Astrocyte (in vitro differentiated cells and primary cell): ENCODE measurements around the gene APOC3. TPM values are rescaled to one million over a fixed set of nuclear protein-coding genes. Genes with fewer than 3 reads are reported as not detected.

Source experiments
- DNase-seq: peaks from one replicate; pipeline ENCODE4 v3.0.0-alpha.2; 2010; ENCODE audit warnings: low read depth
- FAIRE-seq: peaks from 2 replicates; lab custom pipeline; 2011; peaks lifted over from hg19 to GRCh38; lab: Jason Lieb, UNC
- H2AFZ ChIP-seq: 2 replicates; pipeline ENCODE4 v1.6.0; 2012; ENCODE audit warnings: low read depth, low read length, inconsistent platforms
- H3K27ac ChIP-seq: 2 replicates; pipeline ENCODE4 v1.5.1; 2011; ENCODE audit warnings: low read depth, low read length, inconsistent platforms
- H3K27me3 ChIP-seq: 2 replicates; pipeline ENCODE4 v1.6.0; 2011; ENCODE audit warnings: low read length, inconsistent platforms; ENCODE audit not compliant: insufficient read depth
- H3K36me3 ChIP-seq: 2 replicates; pipeline ENCODE4 v1.5.1; 2011; ENCODE audit warnings: low read length, inconsistent platforms; ENCODE audit not compliant: insufficient read depth
- H3K4me1 ChIP-seq: 2 replicates; pipeline ENCODE4 v1.5.1; 2011; ENCODE audit warnings: low read length, inconsistent platforms; ENCODE audit not compliant: insufficient read depth
- H3K4me2 ChIP-seq: 2 replicates; pipeline ENCODE4 v1.6.0; 2012; ENCODE audit warnings: low read length, inconsistent platforms
- H3K4me3 ChIP-seq: 2 replicates; pipeline ENCODE4 v1.5.1; 2011; ENCODE audit warnings: low read depth, mild to moderate bottlenecking, low read length, inconsistent platforms; ENCODE audit not compliant: insufficient read depth
- H3K79me2 ChIP-seq: 2 replicates; pipeline ENCODE4 v1.6.0; 2012; ENCODE audit warnings: mild to moderate bottlenecking, low read length, inconsistent platforms; ENCODE audit not compliant: insufficient read depth
- H3K9ac ChIP-seq: 2 replicates; pipeline ENCODE4 v1.6.0; 2012; ENCODE audit warnings: mild to moderate bottlenecking, low read length, inconsistent platforms
- H3K9me3 ChIP-seq: 2 replicates; pipeline ENCODE4 v1.5.1; 2012; ENCODE audit warnings: low read depth, mild to moderate bottlenecking, low read length, inconsistent platforms; ENCODE audit not compliant: insufficient read depth
- H4K20me1 ChIP-seq: 2 replicates; pipeline ENCODE4 v1.6.0; 2012; ENCODE audit warnings: low read length, inconsistent platforms; ENCODE audit not compliant: insufficient read depth
- H3K27ac Mint-ChIP-seq: one replicate; pipeline ENCODE4 v1.8.0; 2021; ENCODE audit warnings: mild to moderate bottlenecking, mixed read lengths; ENCODE audit not compliant: unreplicated experiment
- H3K27me3 Mint-ChIP-seq: one replicate; pipeline ENCODE4 v1.8.0; 2021; ENCODE audit warnings: low read depth, mixed read lengths; ENCODE audit not compliant: unreplicated experiment
- H3K36me3 Mint-ChIP-seq: one replicate; pipeline ENCODE4 v1.8.0; 2021; ENCODE audit warnings: low read depth, mixed read lengths; ENCODE audit not compliant: unreplicated experiment
- H3K4me1 Mint-ChIP-seq: one replicate; pipeline ENCODE4 v1.8.0; 2021; ENCODE audit warnings: low read depth, mixed read lengths; ENCODE audit not compliant: unreplicated experiment
- H3K4me3 Mint-ChIP-seq: one replicate; pipeline ENCODE4 v1.8.0; 2021; ENCODE audit warnings: mild to moderate bottlenecking, moderate library complexity, mixed read lengths; ENCODE audit not compliant: unreplicated experiment
- H3K9me3 Mint-ChIP-seq: one replicate; pipeline ENCODE4 v1.8.0; 2021; ENCODE audit warnings: mild to moderate bottlenecking, mixed read lengths; ENCODE audit not compliant: unreplicated experiment
- CTCF ChIP-seq: IDR thresholded peaks from 2 replicates; pipeline ENCODE4 v1.5.1; 2011; ENCODE audit warnings: low read depth, mild to moderate bottlenecking, inconsistent platforms, low read length, moderate library complexity; ENCODE audit not compliant: insufficient read depth
- EZH2 ChIP-seq: IDR thresholded peaks from 2 replicates; pipeline ENCODE4 v1.6.1; 2012; ENCODE audit warnings: mild to moderate bottlenecking, low read length, inconsistent platforms; ENCODE audit not compliant: insufficient read depth
- total RNA-seq: library from RNA; stranded (reverse); gene quantifications from 2 replicates; pipeline ENCODE4 v1.2.1, GENCODE V29; 2021

Gene APOC3
- total RNA-seq, 1 donor from 2014 or later: not detected

DNA sequence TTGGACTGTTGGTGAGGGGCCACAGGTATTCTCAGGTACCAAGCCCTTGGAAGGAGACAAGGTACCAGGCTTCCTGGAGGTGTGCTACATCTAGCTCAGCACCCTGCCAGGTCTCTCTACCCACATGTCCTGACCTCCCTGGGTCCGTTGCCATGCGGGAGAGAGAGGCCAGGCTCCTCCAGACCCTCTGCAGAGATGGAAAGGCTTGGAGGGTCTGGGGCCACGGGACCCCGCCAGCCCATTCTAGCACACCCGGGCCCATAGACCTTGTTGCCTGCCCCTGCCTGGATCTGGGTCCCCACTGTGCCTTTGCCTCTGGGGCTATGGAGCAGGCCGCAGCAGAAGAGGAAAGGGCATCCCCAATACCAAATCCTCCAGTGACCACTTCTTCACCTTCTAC lies 2.2 kb upstream of the APOC3 start:
- no peak for DNase-seq
- Histone ChIP-seq H3K27me3 (no peaks in the 10 kb centered on the region), H3K27ac (no peak overlapping the region), H3K4me3 (no peak overlapping the region), H3K9me3 (no peaks in the 10 kb centered on the region), H3K4me2 (no peak overlapping the region), H3K79me2 (no peaks in the 10 kb centered on the region), H3K36me3 (no peaks in the 10 kb centered on the region), H4K20me1 (no peaks in the 10 kb centered on the region), H3K9ac (no peak overlapping the region), H3K4me1 (no peaks in the 10 kb centered on the region), H2AFZ (no peak overlapping the region)
- Mint-ChIP-seq H3K4me1 (no peaks in the 10 kb centered on the region), H3K36me3 (no peaks in the 10 kb centered on the region), H3K9me3 (no peaks in the 10 kb centered on the region), H3K27me3 (peaks cover 17% of the 10 kb centered on the region), H3K4me3 (no peak overlapping the region), H3K27ac (no peak overlapping the region)
- TF ChIP-seq EZH2 (no peak), CTCF (no peak)
- no peak for FAIRE-seq

- H3K4me3 Mint-ChIP-seq: no peak overlapping the region
- FAIRE-seq (no peak), DNase-seq (no peak)
Measured at GRCh38 chr11:116828632-116829524, 829 bp upstream of the APOC3 start.

More at GRCh38 chr11:116828632-116829524, 829 bp upstream of the APOC3 start:
- Mint-ChIP-seq H3K27ac (no peak overlapping the region), H3K27me3 (peaks cover 27% of the 10 kb centered on the region), H3K36me3 (no peaks in the 10 kb centered on the region), H3K4me1 (no peaks in the 10 kb centered on the region), H3K9me3 (no peaks in the 10 kb centered on the region)
- Histone ChIP-seq H3K9ac (no peak overlapping the region), H3K27ac (no peak overlapping the region), H4K20me1 (no peaks in the 10 kb centered on the region), H3K9me3 (no peaks in the 10 kb centered on the region), H2AFZ (no peak overlapping the region), H3K4me3 (no peak overlapping the region), H3K79me2 (no peaks in the 10 kb centered on the region), H3K27me3 (no peaks in the 10 kb centered on the region), H3K4me2 (no peak overlapping the region), H3K4me1 (no peaks in the 10 kb centered on the region), H3K36me3 (no peaks in the 10 kb centered on the region)
- TF ChIP-seq CTCF: no peak
- no peak for TF ChIP-seq EZH2
